ENCODE data around the gene MEX3C.
A peak's percentile ranks its signal among the peaks of the same experiment; 100 is the strongest.

MEX3C gene
- total RNA-seq: 120 to 158 reads per million in 2 experiments

DNA sequence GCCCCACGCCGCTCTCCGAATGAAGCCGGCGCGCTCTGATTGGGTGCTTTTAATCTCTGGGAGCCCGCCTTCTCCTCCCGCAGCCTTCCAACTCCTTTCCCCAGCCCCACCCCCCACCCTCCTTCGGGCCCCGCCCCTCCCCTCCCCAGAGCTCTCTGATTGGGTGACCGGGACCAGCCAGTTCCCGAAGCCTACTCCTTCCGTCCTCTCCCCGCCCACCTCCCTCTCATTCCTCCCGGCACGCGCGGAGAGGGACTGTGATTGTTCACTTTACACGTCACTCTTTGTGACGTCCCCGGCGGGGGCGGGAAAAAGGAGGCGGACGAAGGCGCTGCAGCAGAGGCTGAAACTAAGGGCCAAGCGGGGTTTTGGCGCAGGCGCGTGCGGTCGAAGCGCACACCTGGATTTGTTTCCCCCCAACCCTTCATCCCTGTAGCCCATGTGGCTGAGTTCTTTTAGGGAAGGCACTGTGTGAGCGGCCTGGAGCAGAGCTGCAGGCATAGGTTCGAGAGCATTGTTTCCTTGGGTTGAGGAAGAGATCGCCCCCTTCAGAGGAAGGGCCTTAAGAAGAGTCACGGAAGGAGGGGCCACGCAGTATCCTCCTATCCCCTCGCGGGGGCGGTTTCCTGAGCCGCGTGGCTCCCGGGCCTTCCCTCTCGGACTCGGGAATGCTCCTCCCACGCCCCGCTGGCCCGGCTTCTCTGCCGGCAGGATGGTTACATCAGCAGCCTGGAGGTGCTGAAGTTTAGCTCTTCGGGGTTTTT, at the start of gene MEX3C:
MEX3C (minus strand) TSS at position 21 of the 764 bp plus-strand sequence. CDS start 361 bp downstream, outside the sequence.
- peak; percentile 99 for DNase-seq (ENCODE audit: low read depth)

- no peak for DNase-seq (ENCODE audit: low read depth)
These were observed 43.7 kb upstream of the MEX3C start for GRCh38 chr18:51241226-51241625.

DNA sequence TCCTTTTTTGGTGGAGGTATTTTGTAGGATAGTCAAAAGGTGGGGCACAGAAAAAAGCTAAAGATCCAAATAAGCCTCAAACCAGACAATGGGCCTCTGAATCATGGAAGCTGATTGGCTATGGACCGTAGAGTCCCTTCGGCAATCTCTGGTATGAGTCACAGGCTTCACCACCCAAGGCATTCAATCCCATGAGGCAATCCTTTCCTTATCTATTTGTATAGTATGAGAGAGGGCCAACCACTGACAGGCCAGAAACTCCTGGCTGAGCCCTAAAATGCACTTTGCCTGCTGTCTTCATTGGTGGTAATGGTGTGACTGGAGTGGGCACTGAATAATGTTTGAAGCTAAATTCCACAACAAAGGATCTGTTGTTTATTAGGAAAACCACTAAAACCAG, 38.7 kb upstream of the MEX3C start:
- no peak for DNase-seq (ENCODE audit: low read depth)

DNA sequence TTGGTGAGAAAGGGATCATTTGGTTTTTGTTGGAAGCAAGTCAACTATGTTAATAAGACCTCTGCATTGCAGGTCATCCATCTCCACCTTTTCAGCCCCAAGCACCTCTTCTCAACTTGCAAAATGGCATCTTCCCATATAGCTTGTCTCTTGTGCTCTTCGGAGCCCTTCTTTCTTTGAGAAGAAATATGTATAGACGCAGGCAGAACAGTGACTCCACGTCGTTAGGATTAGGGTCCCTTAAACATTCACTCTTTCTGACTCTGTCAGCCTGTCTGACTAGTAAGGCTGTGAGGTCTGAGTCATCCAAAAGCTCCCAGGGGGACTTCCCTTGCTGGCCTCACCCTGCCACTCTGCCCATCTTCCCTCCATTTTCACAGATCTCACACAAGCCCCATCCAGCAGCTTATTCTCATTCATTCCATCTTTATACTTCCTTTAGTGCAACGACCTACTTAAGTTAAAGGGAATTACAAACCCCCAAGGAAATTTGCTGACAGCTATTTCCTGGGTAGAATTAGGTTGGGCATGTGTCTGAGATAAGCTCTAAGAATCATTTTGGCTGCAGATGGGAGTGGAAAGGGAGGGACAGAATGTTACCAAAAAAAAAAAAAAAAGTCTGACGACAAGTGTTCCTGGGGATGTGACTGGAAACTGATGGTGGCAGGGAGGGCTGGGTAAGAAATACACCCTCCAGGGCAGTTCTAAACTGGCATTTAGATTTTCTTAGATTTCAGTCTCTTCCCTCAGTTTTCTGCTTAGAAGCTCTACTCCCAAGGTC, 37.7 kb upstream of the MEX3C start:
- no peak for DNase-seq (ENCODE audit: low read depth)

GRCh38 chr18:51234117-51235008, 36.9 kb upstream of the MEX3C start:
- no peak for DNase-seq (ENCODE audit: low read depth)

DNA sequence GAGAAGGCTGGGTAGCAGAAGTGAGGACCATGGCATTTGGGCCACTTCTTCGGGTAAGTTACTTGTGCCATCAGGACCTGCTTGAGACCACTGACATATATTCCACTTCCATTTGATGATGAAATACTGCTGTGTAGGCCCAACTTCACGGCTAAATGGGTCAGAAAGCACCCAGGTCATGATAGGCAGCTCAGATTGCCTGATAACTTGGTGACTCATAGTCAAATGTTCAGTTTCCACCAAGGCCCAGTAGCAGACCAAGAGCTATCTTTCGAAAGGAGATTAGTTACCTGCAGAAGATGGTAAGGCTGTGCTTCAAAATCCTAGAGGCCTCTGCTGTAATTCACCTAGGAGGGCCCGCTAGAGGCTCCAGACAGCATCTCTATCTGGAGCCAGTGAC, 31.8 kb upstream of the MEX3C start:
- DNase-seq (ENCODE audit: low read depth): no peak

DNA sequence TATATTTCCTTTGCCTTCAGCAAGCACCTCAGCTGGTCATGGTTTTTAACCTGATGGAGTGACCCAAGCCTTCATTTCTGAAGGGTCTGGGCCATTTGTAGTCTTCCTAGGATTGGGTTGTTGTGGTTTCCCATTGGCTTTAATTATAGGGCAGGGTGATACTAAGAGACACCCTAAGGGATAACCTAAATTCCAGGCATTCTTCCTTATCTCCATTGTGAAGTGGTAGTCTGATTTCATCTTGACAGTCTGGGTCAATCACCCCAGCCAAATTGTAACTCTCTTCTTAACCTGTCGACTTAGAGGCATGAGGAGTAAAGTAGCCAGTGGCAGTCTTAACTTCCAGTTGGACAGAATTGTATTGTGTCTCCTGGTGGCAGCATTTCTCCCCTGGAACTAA, 30.2 kb upstream of the MEX3C start:
- no peak for DNase-seq (ENCODE audit: low read depth)

- DNase-seq (ENCODE audit: low read depth): no peak
These were observed 29.3 kb upstream of the MEX3C start for GRCh38 chr18:51226587-51227350.

GRCh38 chr18:51226068-51226467, 28.6 kb upstream of the MEX3C start:
- no peak for DNase-seq (ENCODE audit: low read depth)

DNA sequence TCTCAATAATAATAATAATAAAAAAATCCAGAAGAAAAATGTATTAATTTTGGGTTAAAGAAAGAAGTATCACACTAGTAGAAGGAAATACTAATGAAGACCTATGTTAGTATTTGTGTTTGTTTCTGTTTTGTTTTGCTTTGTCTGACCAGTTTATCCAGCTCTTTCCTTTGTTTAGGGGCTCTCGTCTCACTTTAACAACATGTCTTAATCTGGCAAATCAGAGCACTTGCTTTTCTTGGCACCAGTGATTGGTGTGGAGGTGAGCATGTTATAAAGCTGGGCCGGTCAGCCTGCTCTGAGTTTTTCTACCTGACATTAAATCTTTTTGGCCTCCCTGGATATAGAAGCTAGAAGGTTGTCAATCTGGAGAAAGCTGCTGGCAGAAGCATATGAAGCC, 15.1 kb upstream of the MEX3C start:
- no peak for DNase-seq (ENCODE audit: low read depth)

DNA sequence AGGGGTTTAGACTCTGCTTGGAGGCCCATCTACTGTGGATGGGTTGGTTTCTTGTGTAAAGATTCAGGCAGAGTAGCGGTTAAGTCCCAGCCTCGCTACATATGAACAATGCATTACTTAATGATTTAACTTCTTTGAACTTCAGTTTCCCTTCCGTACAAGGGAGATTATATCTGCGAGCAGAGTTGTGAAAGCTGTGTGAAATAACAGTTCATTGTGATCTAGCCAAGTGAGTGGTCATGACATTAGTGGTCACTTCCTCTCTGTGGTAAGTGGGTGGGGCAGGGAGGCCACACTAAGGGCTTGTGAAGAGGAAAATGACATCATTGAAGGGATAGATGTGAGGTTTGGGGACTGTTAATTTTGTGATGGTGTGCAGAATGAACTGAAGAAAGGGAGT, 14.1 kb upstream of the MEX3C start:
- no peak for DNase-seq (ENCODE audit: low read depth)

- peak; percentile 25 for DNase-seq (ENCODE audit: low read depth)
These were observed 445 bp downstream of the MEX3C start for GRCh38 chr18:51196811-51197660.

- DNase-seq (ENCODE audit: low read depth): peak; percentile 13
These were observed 1.2 kb downstream of the MEX3C start for GRCh38 chr18:51196118-51196810.

GRCh38 chr18:51195451-51196117, 1.9 kb downstream of the MEX3C start:
- peak; percentile 9 for DNase-seq (ENCODE audit: low read depth)

GRCh38 chr18:51195086-51195450, 2.4 kb downstream of the MEX3C start:
- DNase-seq (ENCODE audit: low read depth): no peak

GRCh38 chr18:51194604-51195003, 2.9 kb downstream of the MEX3C start:
- DNase-seq (ENCODE audit: low read depth): no peak

- no peak for DNase-seq (ENCODE audit: low read depth)
These were observed 3.7 kb downstream of the MEX3C start for GRCh38 chr18:51193621-51194287.

DNA sequence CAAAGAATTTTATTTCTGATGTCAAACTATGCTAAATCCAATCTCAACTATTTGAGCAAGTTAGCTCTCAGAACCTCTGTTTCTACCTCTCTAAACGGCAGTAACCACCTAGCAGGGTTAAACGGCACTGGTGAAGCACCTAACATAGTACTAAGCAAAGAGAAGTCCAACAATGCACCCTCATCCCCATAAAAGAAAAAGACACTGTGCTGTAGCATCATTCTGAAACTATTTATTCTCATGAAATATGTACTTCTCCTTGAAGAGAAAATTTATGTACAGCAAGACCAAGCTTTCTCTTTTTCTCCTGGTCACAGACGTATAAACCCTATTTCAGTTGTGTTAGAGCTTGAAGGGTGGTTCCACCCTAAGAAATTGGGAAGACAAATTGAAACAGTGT, 4.8 kb downstream of the MEX3C start:
- no peak for DNase-seq (ENCODE audit: low read depth)

DNA sequence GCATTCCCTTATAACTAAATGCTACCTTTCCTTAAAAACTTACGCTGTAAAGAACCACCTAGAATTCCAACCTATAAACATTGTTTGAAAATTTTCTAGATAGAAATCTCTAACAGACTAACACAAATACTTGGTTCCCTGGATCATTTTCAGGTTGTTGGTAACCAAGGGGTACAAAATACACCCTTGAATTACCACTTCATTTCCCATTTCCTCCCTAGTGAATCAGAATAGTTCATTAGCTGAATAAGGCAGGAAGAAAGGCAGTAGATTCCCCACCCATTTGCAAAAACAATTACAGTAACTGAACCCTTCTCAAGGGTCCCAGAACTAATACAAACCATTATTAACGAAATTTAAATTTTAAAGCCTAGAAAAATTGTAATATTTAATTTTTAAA, 5.5 kb downstream of the MEX3C start:
- DNase-seq (ENCODE audit: low read depth): no peak

Measured in T follicular helper cell (primary cell).